Stimulated activated naive B cell treated with anti-CD40 and anti-IgM and Interleukin-4, amounts not matched to agents 10 μg/mL and 1 μg/mL and 100 μg/mL, for 72 hours (primary cell): ENCODE measurements around the gene PTPRN2.

ENCODE experiments used
- ATAC-seq, 2 donors: fragments of 150-1000 bp; cut with Tn5 transposase; replicated peaks; 2 replicates each; pipeline ENCODE4 v1.10.0; 2021; ENCODE audit warnings: moderate library complexity in 1 of 2
- DNase-seq: peaks from one replicate; pipeline ENCODE4 v3.0.0; 2021
- H3K27ac Mint-ChIP-seq: one replicate; pipeline ENCODE4 v1.8.0; 2022; ENCODE audit warnings: mild to moderate bottlenecking, mixed read lengths
- H3K27me3 Mint-ChIP-seq, 2 donors: one replicate each; pipeline ENCODE4 v1.8.0; 2022; ENCODE audit warnings: mixed read lengths in 2 of 2
- H3K36me3 Mint-ChIP-seq, 2 donors: one replicate each; pipeline ENCODE4 v1.8.0; 2022; ENCODE audit warnings: mixed read lengths in 2 of 2, mild to moderate bottlenecking in 1 of 2
- H3K4me1 Mint-ChIP-seq, 2 donors: one replicate each; pipeline ENCODE4 v1.8.0; 2022; ENCODE audit warnings: mixed read lengths in 2 of 2, mild to moderate bottlenecking in 1 of 2
- H3K4me3 Mint-ChIP-seq, 2 donors: one replicate each; pipeline ENCODE4 v1.8.0; 2022; ENCODE audit warnings: mild to moderate bottlenecking in 2 of 2, mixed read lengths in 2 of 2, moderate library complexity in 1 of 2
- H3K9me3 Mint-ChIP-seq, 2 donors: one replicate each; pipeline ENCODE4 v1.8.0; 2022; ENCODE audit warnings: mixed read lengths in 2 of 2, mild to moderate bottlenecking in 1 of 2

PTPRN2 gene

DNA sequence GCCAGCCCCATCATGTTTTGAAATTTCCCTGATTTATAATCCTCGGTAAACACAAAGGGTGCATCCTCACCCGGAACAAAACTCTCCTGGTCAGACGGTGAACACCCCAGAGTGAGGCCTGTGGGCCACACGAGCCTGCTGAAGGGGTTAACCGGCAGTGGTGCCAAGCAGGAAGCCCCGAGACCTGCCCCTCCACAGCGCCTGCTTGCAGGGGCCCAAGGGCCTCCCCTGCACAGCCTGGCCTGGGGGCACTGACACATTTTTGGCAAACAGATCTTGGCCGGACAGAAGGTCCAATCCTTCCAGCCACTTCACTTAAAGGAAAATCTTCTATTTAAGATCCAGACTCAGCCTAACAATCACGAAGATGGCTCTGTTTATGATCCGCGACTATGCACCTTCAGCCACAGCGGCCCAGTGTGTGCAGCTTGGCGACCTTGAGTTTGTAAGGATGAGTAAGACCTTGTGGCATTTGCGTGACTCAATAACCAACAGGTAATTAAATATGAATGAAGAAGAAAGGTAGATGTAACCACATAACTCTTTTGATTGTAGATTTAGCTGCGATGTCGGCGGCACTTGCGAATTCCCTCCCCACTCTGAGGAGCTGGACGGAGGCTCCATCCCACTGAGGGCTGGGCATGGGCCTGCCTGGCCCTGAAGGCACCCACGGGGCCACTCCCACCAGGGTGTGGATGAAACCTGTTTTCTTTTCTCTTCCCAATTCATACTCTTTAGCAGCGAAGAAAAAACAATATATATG, 922.6 kb downstream of the PTPRN2 start:
- Mint-ChIP-seq H3K4me3 (no peak overlapping the region), H3K9me3 (peaks cover 0 to 2% of the 10 kb centered on the region in 2 donors), H3K27me3 (peaks cover 9 to 18% of the 10 kb centered on the region in 2 donors), H3K27ac (no peak overlapping the region), H3K4me1 (peaks cover 18 to 24% of the 10 kb centered on the region in 2 donors), H3K36me3 (no peaks in the 10 kb centered on the region)
- DNase-seq (no peak), ATAC-seq (no peak)

DNA sequence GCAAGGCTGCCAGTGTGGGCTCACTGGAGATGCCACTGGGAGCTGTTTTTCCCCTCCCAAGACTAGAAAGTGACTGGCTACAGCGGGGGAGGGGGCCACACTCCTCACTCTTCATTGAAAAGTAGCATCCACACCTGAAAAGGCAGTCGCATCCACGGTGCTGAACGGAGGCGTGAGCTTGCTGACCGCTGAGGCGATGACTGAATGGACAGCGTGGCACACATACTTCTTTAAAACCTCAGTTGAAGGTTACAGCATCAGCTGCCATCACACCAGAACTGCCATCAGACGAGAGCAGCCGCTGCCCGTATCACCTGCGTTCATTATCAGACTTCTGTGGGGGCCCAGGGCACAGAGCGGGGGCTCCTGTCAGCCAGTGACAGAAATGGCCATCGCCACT, 923.6 kb downstream of the PTPRN2 start:
- DNase-seq (no peak), ATAC-seq (no peak)
- Mint-ChIP-seq H3K4me3 (no peak overlapping the region), H3K9me3 (peaks cover 0 to 2% of the 10 kb centered on the region in 2 donors), H3K27me3 (peaks cover 0 to 8% of the 10 kb centered on the region in 2 donors), H3K4me1 (peaks cover 15 to 20% of the 10 kb centered on the region in 2 donors), H3K36me3 (no peaks in the 10 kb centered on the region), H3K27ac (no peak overlapping the region)

DNA sequence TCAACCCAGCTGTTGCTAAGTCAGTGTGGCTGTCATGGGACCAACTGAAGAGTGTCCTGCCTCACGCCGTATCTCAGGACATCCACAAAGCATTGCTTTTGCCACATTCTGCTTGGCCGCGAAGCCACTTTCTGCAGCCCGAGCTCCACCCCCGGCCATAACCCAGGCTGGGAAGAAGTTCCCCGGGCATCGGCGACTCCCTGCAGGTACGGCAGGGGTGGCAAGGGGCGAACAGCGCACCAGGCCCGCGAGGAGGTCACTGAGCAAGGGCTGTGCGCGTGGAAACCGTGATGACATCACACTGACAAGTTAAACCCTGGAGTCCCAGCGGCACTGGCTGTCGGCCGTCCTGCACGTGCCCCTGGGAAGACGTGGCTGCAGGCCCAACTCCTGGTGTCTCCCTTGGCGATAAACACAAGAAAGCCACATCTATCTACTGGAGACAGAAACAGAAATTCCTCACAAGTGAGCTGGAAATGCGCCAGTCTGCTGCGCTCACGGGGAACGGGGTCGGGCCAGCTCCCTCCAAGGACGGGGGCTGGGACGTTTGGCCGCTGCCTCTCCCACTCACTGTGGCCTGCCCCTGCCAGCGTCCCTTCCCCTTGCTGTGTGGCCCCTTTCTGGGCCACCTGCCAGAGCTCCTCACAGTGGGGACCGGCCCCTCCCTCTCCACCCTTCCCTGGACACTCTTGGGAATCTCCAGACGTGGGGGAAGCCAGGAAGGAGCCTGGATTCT, 924.5 kb downstream of the PTPRN2 start:
- no peak for ATAC-seq
- Mint-ChIP-seq H3K27ac (no peak overlapping the region), H3K27me3 (no peaks in the 10 kb centered on the region), H3K36me3 (no peaks in the 10 kb centered on the region), H3K4me3 (no peak overlapping the region), H3K9me3 (peaks cover 0 to 2% of the 10 kb centered on the region in 2 donors), H3K4me1 (peaks cover 10 to 12% of the 10 kb centered on the region in 2 donors)
- DNase-seq = no peak

DNA sequence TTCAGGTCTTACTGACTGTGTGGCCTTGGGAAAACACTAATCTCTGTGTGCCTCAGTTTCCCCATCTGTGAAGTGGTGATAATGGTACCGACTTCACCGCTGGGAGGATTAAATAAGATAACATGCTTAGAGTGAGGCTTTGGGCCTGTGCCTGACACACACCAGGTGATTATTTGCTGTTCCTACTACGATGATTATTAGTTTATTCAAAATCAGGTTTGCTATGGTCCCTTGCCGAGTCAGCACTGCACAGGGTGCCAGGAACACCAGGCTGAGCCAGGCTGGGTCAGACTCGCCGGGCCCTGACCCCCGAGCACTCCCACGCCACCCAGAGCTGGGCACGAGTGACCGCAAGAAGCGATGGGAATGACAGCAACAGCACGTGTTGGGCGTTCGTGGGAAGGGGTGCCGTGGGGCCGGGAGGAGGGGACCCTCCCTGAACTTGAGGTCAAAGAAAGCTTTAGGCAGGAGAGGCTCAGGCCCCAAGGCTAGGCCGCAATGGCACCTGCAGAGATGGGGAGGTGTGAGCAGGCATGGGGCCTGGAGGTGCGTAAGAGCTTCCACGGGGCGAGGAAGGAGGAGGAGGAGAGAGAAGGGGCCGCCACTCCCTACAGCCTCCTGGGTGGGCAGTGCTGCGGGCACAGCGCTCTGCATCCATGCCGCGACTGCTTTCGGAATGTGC, 925.4 kb downstream of the PTPRN2 start:
- Mint-ChIP-seq H3K9me3 (peaks cover 0 to 2% of the 10 kb centered on the region in 2 donors), H3K4me1 (peaks cover 8 to 10% of the 10 kb centered on the region in 2 donors), H3K36me3 (no peaks in the 10 kb centered on the region), H3K27ac (no peak overlapping the region), H3K4me3 (no peak overlapping the region), H3K27me3 (no peaks in the 10 kb centered on the region)
- no peak for ATAC-seq
- no peak for DNase-seq

DNA sequence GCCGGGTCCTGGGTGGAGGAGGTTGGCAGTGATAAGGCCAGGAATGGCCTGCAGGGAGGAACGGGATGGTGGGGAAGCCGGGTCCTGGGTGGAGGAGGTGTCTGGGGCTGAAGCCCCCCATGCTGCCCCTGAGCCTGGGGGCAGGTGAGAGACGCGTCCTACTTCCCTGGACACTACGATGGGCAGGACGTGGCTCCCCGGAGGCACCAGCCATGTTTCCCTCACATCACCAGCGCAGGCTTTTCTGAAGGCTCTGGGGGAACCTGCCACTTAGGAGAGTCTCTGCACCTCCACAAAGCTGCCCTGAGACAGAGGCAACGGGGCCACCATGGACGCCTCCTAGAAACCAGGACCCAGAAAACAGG, 926.0 kb downstream of the PTPRN2 start:
- peaks cover 8 to 10% of the 10 kb centered on the region in 2 donors for H3K4me1 Mint-ChIP-seq
- ATAC-seq = no peak
- no peaks in the 10 kb centered on the region for H3K27me3 Mint-ChIP-seq
- H3K36me3 Mint-ChIP-seq = no peaks in the 10 kb centered on the region
- H3K4me3 Mint-ChIP-seq = no peak overlapping the region
- H3K27ac Mint-ChIP-seq = no peak overlapping the region
- DNase-seq = no peak
- peaks cover 0 to 2% of the 10 kb centered on the region in 2 donors for H3K9me3 Mint-ChIP-seq

DNA sequence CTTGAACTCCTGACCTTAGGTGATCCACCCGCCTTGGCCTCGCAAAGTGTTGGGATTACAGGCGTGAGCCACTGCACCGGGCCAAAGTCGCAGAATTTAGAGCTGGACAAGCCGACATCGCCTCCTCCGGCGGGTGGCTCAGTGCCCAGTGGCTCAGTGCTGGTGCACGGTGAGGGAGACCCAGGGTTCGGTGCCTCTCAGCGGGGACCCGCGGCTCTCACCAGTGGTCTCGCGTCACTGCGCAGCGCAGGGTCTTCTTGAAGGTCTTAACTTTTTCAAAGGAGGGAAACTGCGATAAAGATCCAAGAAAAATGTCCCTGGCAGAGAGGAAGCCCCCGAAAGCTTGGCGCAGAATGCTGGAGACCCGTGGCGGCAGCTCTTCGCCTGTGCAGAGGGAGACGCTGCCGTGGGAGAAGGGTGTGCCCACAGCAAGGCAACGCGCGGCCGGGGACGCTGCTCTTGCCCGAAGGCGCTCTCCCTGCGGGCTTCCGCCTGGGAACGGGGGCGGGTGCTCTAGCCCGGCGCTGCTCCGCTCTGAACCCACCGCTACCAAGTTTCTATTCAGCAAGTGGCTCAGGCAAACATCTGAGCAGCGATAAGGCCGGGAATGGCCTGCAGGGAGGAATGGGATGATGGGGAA, 926.5 kb downstream of the PTPRN2 start:
- Mint-ChIP-seq H3K4me1 (peaks cover 8 to 10% of the 10 kb centered on the region in 2 donors), H3K36me3 (no peaks in the 10 kb centered on the region), H3K4me3 (no peak overlapping the region), H3K27ac (no peak overlapping the region), H3K27me3 (no peaks in the 10 kb centered on the region), H3K9me3 (peaks cover 0 to 2% of the 10 kb centered on the region in 2 donors)
- no peak for DNase-seq
- ATAC-seq = no peak

DNA sequence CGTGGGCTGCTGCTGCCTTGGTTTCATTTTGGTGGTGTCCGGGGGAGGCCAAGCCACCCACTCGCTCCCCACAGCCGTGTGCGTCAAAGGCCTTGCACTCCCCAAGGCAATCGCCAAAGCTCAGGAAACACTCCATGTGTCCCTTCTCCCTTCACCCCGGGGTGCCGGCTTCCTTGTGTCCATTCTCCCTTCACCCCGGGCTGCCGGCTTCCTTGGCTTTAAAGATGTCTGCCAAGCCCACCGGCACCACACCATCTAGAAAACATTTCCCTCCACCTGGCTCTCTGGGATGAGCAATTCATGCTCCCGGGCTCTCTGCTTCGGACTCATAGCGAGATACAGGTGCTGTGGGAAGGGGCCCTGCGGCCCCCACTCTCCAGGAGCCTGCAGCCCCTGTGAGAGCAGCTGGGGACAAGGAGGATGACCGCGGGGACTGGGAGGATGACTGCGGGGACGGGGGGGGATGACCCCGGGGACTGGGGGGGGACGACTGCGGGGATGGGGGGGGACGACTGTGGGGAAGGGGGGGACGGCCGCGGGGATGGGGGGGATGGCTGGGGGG, 928.7 kb downstream of the PTPRN2 start:
- Mint-ChIP-seq H3K27ac (no peak overlapping the region), H3K9me3 (no peaks in the 10 kb centered on the region), H3K4me1 (peaks cover 8 to 10% of the 10 kb centered on the region in 2 donors), H3K4me3 (no peak overlapping the region), H3K36me3 (no peaks in the 10 kb centered on the region), H3K27me3 (no peaks in the 10 kb centered on the region)
- DNase-seq (no peak), ATAC-seq (no peak)

DNA sequence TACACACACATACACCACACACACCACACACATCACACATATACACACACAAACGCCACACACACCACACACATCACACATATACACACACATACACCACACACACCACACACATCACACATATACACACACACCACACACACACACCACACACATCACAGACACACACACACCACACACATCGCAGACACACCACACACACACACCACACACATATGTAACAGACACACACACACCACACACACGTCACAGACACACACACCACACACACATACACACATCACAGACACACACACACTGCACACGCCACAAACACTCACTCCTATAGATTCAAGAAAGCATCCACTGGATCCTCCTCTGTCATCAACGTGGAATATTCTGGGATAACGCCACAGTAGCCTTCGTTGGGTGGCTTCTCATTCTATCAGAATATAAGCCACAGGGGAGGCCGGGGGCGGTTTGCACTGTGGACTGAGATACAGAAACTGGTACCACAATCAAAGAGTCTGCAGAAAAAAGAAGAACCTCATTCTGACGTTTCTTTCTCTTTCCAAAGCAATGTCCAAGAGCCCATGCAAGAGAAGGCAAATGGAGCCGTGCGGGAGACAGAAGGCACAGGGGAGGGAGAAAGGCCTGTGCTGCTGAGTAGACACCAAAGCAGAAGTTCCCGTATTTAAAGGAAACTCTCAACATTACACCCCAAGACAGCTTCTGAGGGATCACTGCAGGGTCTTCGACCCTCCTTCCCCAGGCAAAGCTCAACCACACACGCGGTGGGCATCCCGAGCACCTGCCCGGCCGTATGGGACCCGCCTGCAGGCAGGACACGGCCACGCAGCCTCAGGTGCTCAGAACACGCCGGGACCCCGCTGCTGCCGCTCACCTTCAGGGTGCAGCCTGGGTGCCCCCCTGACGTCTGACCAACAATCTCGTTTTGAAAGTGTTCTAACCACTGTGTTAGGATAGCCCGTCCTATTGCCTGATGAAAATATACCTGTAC, 929.6 kb downstream of the PTPRN2 start:
- Mint-ChIP-seq H3K4me1 (peaks cover 8 to 10% of the 10 kb centered on the region in 2 donors), H3K4me3 (no peak overlapping the region), H3K27ac (no peak overlapping the region), H3K36me3 (no peaks in the 10 kb centered on the region), H3K27me3 (no peaks in the 10 kb centered on the region), H3K9me3 (no peaks in the 10 kb centered on the region)
- DNase-seq (no peak), ATAC-seq (no peak)

DNA sequence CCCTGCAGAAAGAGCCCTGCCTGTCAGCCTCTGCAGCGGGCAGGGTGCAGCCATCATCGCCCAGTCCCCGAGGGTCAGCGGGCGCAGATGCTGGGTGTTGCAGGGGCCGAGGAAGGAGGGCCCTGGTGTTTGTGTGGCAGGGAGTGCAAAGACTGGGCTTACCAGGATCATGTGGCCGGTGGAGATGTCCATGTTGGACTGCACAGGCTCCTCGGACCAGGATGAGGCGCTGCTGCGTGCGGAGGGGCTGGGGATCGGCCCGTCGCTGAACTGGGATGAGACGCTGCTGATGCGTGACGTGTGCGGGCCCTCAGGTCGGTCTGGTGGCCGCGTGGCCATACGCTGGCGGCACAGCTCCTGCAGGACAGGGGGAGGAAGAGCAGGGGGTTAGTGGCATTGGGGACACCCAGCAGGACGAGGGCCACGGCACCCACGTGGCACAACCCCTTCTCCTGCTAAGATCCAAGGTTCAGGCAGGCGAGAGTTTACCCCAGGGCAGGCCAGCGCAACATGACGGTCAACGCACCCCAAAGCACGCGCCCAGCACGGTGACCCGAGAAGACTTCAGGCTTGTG, 931.3 kb downstream of the PTPRN2 start:
- ATAC-seq (no peak), DNase-seq (no peak)
- H3K9me3 Mint-ChIP-seq = no peaks in the 10 kb centered on the region
- H3K36me3 Mint-ChIP-seq = no peaks in the 10 kb centered on the region
- peaks cover 8 to 10% of the 10 kb centered on the region in 2 donors for H3K4me1 Mint-ChIP-seq
- no peaks in the 10 kb centered on the region for H3K27me3 Mint-ChIP-seq
- H3K4me3 Mint-ChIP-seq = no peak overlapping the region
- no peak overlapping the region for H3K27ac Mint-ChIP-seq

DNA sequence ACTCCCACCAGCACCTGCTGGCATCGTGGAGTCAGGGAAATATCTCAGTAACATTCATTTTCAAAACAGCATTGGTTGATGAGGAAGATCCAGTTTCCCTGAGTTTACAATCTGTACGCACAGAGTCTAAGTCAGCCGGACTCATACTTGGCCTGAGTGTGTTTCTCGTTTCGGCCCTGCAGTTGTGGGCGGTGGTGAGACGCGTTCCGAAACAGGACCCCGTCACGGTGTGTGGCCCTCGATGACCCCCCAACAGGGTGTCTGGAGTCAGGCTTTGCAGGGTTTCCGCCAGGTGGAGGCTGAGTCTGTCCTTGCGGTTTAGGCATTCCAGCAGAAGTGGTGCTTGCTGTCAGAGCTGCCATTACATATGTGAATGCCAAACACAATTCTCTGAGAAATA, 933.3 kb downstream of the PTPRN2 start:
- H3K4me3 Mint-ChIP-seq = no peak overlapping the region
- H3K4me1 Mint-ChIP-seq = peaks cover 0 to 3% of the 10 kb centered on the region in 2 donors
- no peaks in the 10 kb centered on the region for H3K9me3 Mint-ChIP-seq
- ATAC-seq = no peak
- no peaks in the 10 kb centered on the region for H3K27me3 Mint-ChIP-seq
- no peak overlapping the region for H3K27ac Mint-ChIP-seq
- DNase-seq = no peak
- no peaks in the 10 kb centered on the region for H3K36me3 Mint-ChIP-seq

DNA sequence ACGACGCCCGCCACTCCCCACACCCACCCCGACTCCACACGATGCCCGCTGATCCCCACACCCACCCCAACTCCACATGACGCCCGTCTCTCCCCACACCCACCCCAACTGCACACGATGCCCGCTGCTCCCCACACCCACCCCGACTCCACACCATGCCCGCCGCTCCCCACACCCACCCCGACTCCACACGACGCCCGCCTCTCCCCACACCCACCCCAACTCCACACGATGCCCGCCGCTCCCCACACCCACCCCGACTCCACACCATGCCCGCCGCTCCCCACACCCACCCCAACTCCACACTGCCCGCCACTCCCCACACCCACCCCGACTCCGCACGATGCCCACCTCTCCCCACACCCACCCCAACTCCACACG, 933.8 kb downstream of the PTPRN2 start:
- H3K4me3 Mint-ChIP-seq = no peak overlapping the region
- peaks cover 0 to under 1% of the 10 kb centered on the region in 2 donors for H3K4me1 Mint-ChIP-seq
- no peaks in the 10 kb centered on the region for H3K9me3 Mint-ChIP-seq
- no peaks in the 10 kb centered on the region for H3K27me3 Mint-ChIP-seq
- H3K36me3 Mint-ChIP-seq = no peaks in the 10 kb centered on the region
- ATAC-seq (no peak), DNase-seq (no peak)
- no peak overlapping the region for H3K27ac Mint-ChIP-seq

DNA sequence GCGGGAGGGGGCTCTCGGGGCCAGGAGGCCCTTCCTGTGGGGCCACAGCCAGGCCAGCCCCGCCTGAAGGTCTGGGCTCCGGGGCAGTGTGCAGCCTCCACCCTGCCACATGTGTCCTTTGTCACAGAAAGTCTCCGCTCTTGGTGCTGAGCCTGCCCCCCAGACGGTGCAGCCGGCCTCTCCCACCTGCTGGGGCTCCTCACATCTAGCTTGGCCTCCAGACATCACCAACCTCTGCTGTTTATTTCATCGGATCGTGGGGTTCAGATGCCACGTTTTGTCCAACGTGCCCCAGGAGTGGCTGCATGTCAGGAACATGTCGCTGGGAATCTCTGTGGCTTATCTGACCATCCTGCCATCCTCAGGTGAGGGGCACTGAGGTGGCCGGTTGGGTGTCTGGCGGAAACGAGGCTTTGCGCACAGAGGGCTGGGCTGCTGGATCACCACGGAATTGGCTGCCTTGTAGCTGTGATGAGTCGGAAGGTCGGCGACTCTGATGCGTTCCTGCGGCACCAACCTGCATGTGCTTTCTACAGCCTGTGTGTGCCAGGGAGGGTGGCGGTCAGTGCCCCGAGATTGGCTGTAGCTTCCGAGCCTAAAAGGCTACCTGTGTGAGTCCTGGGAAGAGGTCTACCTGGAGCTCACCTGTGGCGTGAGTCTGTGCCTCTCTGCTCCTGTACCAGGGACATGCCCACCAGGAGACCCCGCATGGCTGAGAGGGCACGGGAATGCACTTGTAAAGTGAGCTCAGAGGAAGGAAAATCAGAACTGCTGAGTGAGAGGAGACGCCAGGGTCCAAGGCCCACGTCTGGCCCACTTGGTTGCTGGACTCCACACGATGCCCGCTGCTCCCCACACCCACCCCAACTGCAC, 934.4 kb downstream of the PTPRN2 start:
- Mint-ChIP-seq H3K27ac (no peak overlapping the region), H3K36me3 (no peaks in the 10 kb centered on the region), H3K27me3 (no peaks in the 10 kb centered on the region), H3K9me3 (no peaks in the 10 kb centered on the region), H3K4me1 (no peaks in the 10 kb centered on the region), H3K4me3 (no peak overlapping the region)
- no peak for ATAC-seq
- DNase-seq = no peak
